Muscle layer of duodenum (tissue), 2 donors: Measurements from ENCODE around the gene PPP1R18.
"Not testable (repeated sequence)": the region's sequence is repeated elsewhere in the genome, so short reads cannot be mapped to it uniquely, and the experiment has no call there.

Source experiments
- H3K27ac ChIP-seq: one replicate; pipeline ENCODE4 v1.7.0; 2013; ENCODE audit warnings: mild to moderate bottlenecking, low read length
- H3K27me3 ChIP-seq: one replicate; pipeline ENCODE4 v1.7.0; 2013; ENCODE audit warnings: low read depth, mild to moderate bottlenecking, control low read depth, low read length
- H3K36me3 ChIP-seq, 2 donors: one replicate each; pipeline ENCODE4 v1.7.0; 2013; ENCODE audit warnings: low read length in 2 of 2, control low read depth in 1 of 2, mild to moderate bottlenecking in 1 of 2; ENCODE audit not compliant: insufficient read depth in 2 of 2, control insufficient read depth in 1 of 2
- H3K4me1 ChIP-seq, 2 donors: one replicate each; pipeline ENCODE4 v1.7.0; 2013; ENCODE audit warnings: low read length in 2 of 2, mild to moderate bottlenecking in 2 of 2, control low read depth in 1 of 2, moderate library complexity in 1 of 2; ENCODE audit not compliant: insufficient read depth in 2 of 2, control insufficient read depth in 1 of 2
- H3K4me3 ChIP-seq, 2 donors: one replicate each; pipeline ENCODE4 v1.7.0; 2013; ENCODE audit warnings: low read length in 2 of 2, low read depth in 1 of 2, mild to moderate bottlenecking in 1 of 2
- H3K9me3 ChIP-seq, 2 donors: one replicate each; pipeline ENCODE4 v1.7.0; 2013; ENCODE audit warnings: low read length in 2 of 2, control low read depth in 1 of 2, mild to moderate bottlenecking in 1 of 2; ENCODE audit not compliant: control insufficient read depth in 1 of 2
- donor health status: healthy.

PPP1R18 gene

GRCh38 chr6:30670760-30671527, 15.5 kb downstream of the PPP1R18 start:
- peaks cover 0 to 20% of the 10 kb centered on the region in 2 donors for H3K4me1 ChIP-seq
- H3K27me3 ChIP-seq, result no peaks in the 10 kb centered on the region
- no peak overlapping the region for H3K27ac ChIP-seq
- H3K36me3 ChIP-seq, result peaks cover 24 to 34% of the 10 kb centered on the region in 2 donors
- H3K4me3 ChIP-seq, result no peak overlapping the region
- H3K9me3 ChIP-seq, result no peaks in the 10 kb centered on the region

- not testable (repeated sequence) for H3K9me3 ChIP-seq, H3K27me3 ChIP-seq, H3K27ac ChIP-seq, H3K4me3 ChIP-seq, H3K4me1 ChIP-seq
- peaks cover 60 to 74% of the 10 kb centered on the region in 2 donors for H3K36me3 ChIP-seq
Observed at GRCh38 chr6:30666300-30666699, 20.1 kb downstream of the PPP1R18 start.

- H3K27ac ChIP-seq, result no peak overlapping the region
- no peaks in the 10 kb centered on the region for H3K9me3 ChIP-seq
- H3K4me1 ChIP-seq, result no peaks in the 10 kb centered on the region
- no peaks in the 10 kb centered on the region for H3K27me3 ChIP-seq
- no peak overlapping the region for H3K4me3 ChIP-seq
- H3K36me3 ChIP-seq, result peaks cover 57 to 72% of the 10 kb centered on the region in 2 donors
Observed at GRCh38 chr6:30664994-30665767, 21.3 kb downstream of the PPP1R18 start.

GRCh38 chr6:30657922-30658321, 28.5 kb downstream of the PPP1R18 start:
- not testable (repeated sequence) for H3K4me3 ChIP-seq, H3K4me1 ChIP-seq, H3K27ac ChIP-seq, H3K27me3 ChIP-seq, H3K9me3 ChIP-seq
- peaks cover 84 to 91% of the 10 kb centered on the region in 2 donors for H3K36me3 ChIP-seq

- no peaks in the 10 kb centered on the region for H3K9me3 ChIP-seq
- H3K4me3 ChIP-seq, result no peak overlapping the region
- H3K4me1 ChIP-seq, result no peaks in the 10 kb centered on the region
- peaks cover 83 to 91% of the 10 kb centered on the region in 2 donors for H3K36me3 ChIP-seq
- no peaks in the 10 kb centered on the region for H3K27me3 ChIP-seq
- H3K27ac ChIP-seq, result no peak overlapping the region
Observed at GRCh38 chr6:30657454-30657853, 29.0 kb downstream of the PPP1R18 start.

- H3K4me1 ChIP-seq, result no peaks in the 10 kb centered on the region
- no peaks in the 10 kb centered on the region for H3K9me3 ChIP-seq
- no peak overlapping the region for H3K4me3 ChIP-seq
- H3K27me3 ChIP-seq, result no peaks in the 10 kb centered on the region
- peaks cover 77 to 91% of the 10 kb centered on the region in 2 donors for H3K36me3 ChIP-seq
- H3K27ac ChIP-seq, result no peak overlapping the region
Observed at GRCh38 chr6:30656513-30656912, 29.9 kb downstream of the PPP1R18 start.

GRCh38 chr6:30655743-30656094, 30.7 kb downstream of the PPP1R18 start:
- Histone ChIP-seq H3K27ac (no peak overlapping the region), H3K4me3 (no peak overlapping the region), H3K9me3 (no peaks in the 10 kb centered on the region), H3K4me1 (no peaks in the 10 kb centered on the region), H3K27me3 (no peaks in the 10 kb centered on the region), H3K36me3 (peaks cover 73 to 93% of the 10 kb centered on the region in 2 donors)

GRCh38 chr6:30654798-30655742, 31.4 kb downstream of the PPP1R18 start:
- Histone ChIP-seq H3K36me3 (peaks cover 69 to 88% of the 10 kb centered on the region in 2 donors), H3K4me3 (no peak overlapping the region), H3K4me1 (no peaks in the 10 kb centered on the region)

GRCh38 chr6:30651143-30651542, 35.3 kb downstream of the PPP1R18 start:
- Histone ChIP-seq H3K9me3 (no peaks in the 10 kb centered on the region), H3K27ac (no peak overlapping the region), H3K36me3 (peaks cover 42 to 58% of the 10 kb centered on the region in 2 donors), H3K27me3 (no peaks in the 10 kb centered on the region), H3K4me3 (no peak overlapping the region), H3K4me1 (peaks cover 9 to 14% of the 10 kb centered on the region in 2 donors)

More at GRCh38 chr6:30654798-30655742, 31.4 kb downstream of the PPP1R18 start:
- Histone ChIP-seq H3K27ac (no peak overlapping the region), H3K9me3 (no peaks in the 10 kb centered on the region), H3K27me3 (no peaks in the 10 kb centered on the region)

- Histone ChIP-seq H3K4me3 (peak overlapping the region; percentile 75 to 90), H3K27me3 (no peaks in the 10 kb centered on the region), H3K36me3 (peaks cover 18 to 28% of the 10 kb centered on the region in 2 donors), H3K4me1 (peaks cover 11 to 16% of the 10 kb centered on the region in 2 donors), H3K9me3 (no peaks in the 10 kb centered on the region), H3K27ac (peak overlapping the region; percentile 86)
Observed at GRCh38 chr6:30647242-30648116, 39.0 kb downstream of the PPP1R18 start.
